HCT116 (cell line): Measurements from ENCODE around the gene FBN1. TPM values are rescaled to one million over a fixed set of nuclear protein-coding genes. Genes with fewer than 3 reads are reported as not detected.

Source experiments
- ATAC-seq: fragments of 200-7000 bp; cut with Tn5 transposase; 2 replicates; pipeline ENCODE4 v1.9.1; 2020; ENCODE audit warnings: mild to moderate bottlenecking, moderate library complexity
- BruUV-seq: library from RNA; stranded (reverse); fragments of 400-500 nt; replicated peaks from 2 replicates; lab custom pipeline; 2021; lab: Mats Ljungman, UMichigan
- CTCF ChIA-PET: fragments of 300-600 bp; sonication (Branson Sonifier 250); formaldehyde crosslinking; loops from one replicate; lab custom pipeline; 2021; ENCODE audit warnings: antibody characterized with exemption; lab: Charles Lee
- POLR2A ChIA-PET: fragments of 300-600, 350-600 bp; sonication (Branson Sonifier 250); formaldehyde crosslinking; loops from one replicate; lab custom pipeline; 2021; ENCODE audit warnings: antibody characterized with exemption; lab: Charles Lee
- RAD21 ChIA-PET, 2 experiments: fragments of 300-600 bp; sonication (Branson Sonifier 250); formaldehyde crosslinking; loops; one replicate each; lab custom pipeline; 2023; ENCODE audit warnings: low total read pairs in 2 of 2; ENCODE audit not compliant: uncharacterized antibody in 2 of 2, unreplicated experiment in 2 of 2, low non-redundant PET in 1 of 2; lab: Charles Lee
- DNase-seq: peaks from one replicate; pipeline ENCODE4 v3.0.0-alpha.2; 2010; ENCODE audit warnings: low read depth, low spot score
- H2AFZ ChIP-seq: fragments of 200-600 bp; shearing (Covaris generic), sonication (generic); 2 replicates; pipeline ENCODE4 v1.6.1; 2017; ENCODE audit warnings: low read depth, mixed run types, mixed read lengths, antibody characterized with exemption, low read length; ENCODE audit not compliant: poor library complexity, severe bottlenecking
- H3K27ac ChIP-seq: 2 replicates; pipeline ENCODE4 v1.5.1; 2012; ENCODE audit warnings: low read depth, low read length
- H3K27me3 ChIP-seq: fragments of 200-600 bp; sonication (generic); 2 replicates; pipeline ENCODE4 v1.6.1; 2016; ENCODE audit warnings: mixed run types, low read length, mixed read lengths; ENCODE audit not compliant: insufficient read depth
- H3K36me3 ChIP-seq, 2 experiments: fragments of 200-500 bp in 1 of 2; fragments of 200-600 bp in 1 of 2; sonication (Bioruptor generic) in 1 of 2; sonication (generic) in 1 of 2; 2 replicates each; pipeline versions ENCODE4 v1.5.1 to v1.6.1; 2014 to 2016; ENCODE audit warnings: low read length in 2 of 2, inconsistent platforms in 1 of 2, mixed read lengths in 1 of 2, mixed run types in 1 of 2; ENCODE audit not compliant: insufficient read depth in 2 of 2, control insufficient read depth in 1 of 2
- H3K4me1 ChIP-seq, 2 experiments: fragments of 200-600 bp in 1 of 2; sonication (generic) in 1 of 2; 2 replicates each; pipeline versions ENCODE4 v1.5.1 to v1.6.1; 2012 to 2017; ENCODE audit warnings: low read length in 2 of 2, inconsistent platforms in 1 of 2, mild to moderate bottlenecking in 1 of 2, mixed read lengths in 1 of 2, mixed run types in 1 of 2, moderate library complexity in 1 of 2; ENCODE audit not compliant: insufficient read depth in 2 of 2, control insufficient read depth in 1 of 2
- H3K4me2 ChIP-seq: fragments of 200-600 bp; sonication (generic); 2 replicates; pipeline ENCODE4 v1.6.1; 2017; ENCODE audit warnings: mixed run types, low read length, mixed read lengths
- H3K4me3 ChIP-seq, 2 experiments: fragments of 200-600 bp in 1 of 2; sonication (generic) in 1 of 2; replicated peaks in 1 of 2; 2 replicates each; pipeline ENCODE4 v1.5.1; 2011 to 2016; ENCODE audit warnings: low read length in 2 of 2, control low read depth in 1 of 2, low read depth in 1 of 2, mild to moderate bottlenecking in 1 of 2, mixed read lengths in 1 of 2, mixed run types in 1 of 2
- H3K79me2 ChIP-seq: fragments of 200-600 bp; sonication (generic); 2 replicates; pipeline ENCODE4 v1.6.1; 2017; ENCODE audit warnings: mild to moderate bottlenecking, mixed run types, low read length, moderate library complexity, mixed read lengths; ENCODE audit not compliant: insufficient read depth
- H3K9ac ChIP-seq: fragments of 200-600 bp; sonication (generic); 2 replicates; pipeline ENCODE4 v1.6.1; 2016; ENCODE audit warnings: low read length, mixed read lengths
- H3K9me2 ChIP-seq: fragments of 200-600 bp; sonication (generic), shearing (Covaris generic); 2 replicates; pipeline ENCODE4 v1.6.1; 2017; ENCODE audit warnings: mixed run types, mild to moderate bottlenecking, moderate library complexity; ENCODE audit not compliant: insufficient read depth
- H3K9me3 ChIP-seq, 2 experiments: fragments of 200-500 bp in 1 of 2; fragments of 200-600 bp in 1 of 2; sonication (Bioruptor generic) in 1 of 2; sonication (generic) in 1 of 2; 2 replicates each; pipeline ENCODE4 v1.6.1; 2014 to 2017; ENCODE audit warnings: low read length in 2 of 2, mixed read lengths in 2 of 2, inconsistent platforms in 1 of 2, low read depth in 1 of 2, mild to moderate bottlenecking in 1 of 2, mixed run types in 1 of 2, moderate library complexity in 1 of 2; ENCODE audit not compliant: control insufficient read depth in 1 of 2, insufficient read depth in 1 of 2
- H4K20me1 ChIP-seq: fragments of 200-600 bp; sonication (generic), shearing (Covaris generic); 2 replicates; pipeline ENCODE4 v1.6.1; 2017; ENCODE audit warnings: mixed run types, mild to moderate bottlenecking, moderate library complexity; ENCODE audit not compliant: insufficient read depth
- EZH2phosphoT487 ChIP-seq: fragments of 200-600 bp; IDR thresholded peaks from 2 replicates; pipeline ENCODE4 v1.6.1; 2018; ENCODE audit warnings: antibody characterized with exemption, borderline replicate concordance
- POLR2AphosphoS5 ChIP-seq: IDR thresholded peaks from 2 replicates; pipeline ENCODE4 v1.6.1; 2011; ENCODE audit warnings: mild to moderate bottlenecking, low read depth, low read length, moderate library complexity
- RAD21 ChIP-seq: IDR thresholded peaks from 2 replicates; pipeline ENCODE4 v1.6.1; 2012; ENCODE audit warnings: low read depth, mild to moderate bottlenecking
- intact Hi-C: fragments of 100-400 bp; cut with micrococcal nuclease; formaldehyde crosslinking; loops from 2 replicates; pipeline ENCODE4 v1.10.0; 2022
- total RNA-seq: library from RNA; stranded (reverse); gene quantifications from one replicate; pipeline ENCODE4 v1.2.1, GENCODE V29; 2021; ENCODE audit not compliant: unreplicated experiment

Gene FBN1
- total RNA-seq, 1 experiment from 2014 or later: 1.7 TPM

GRCh38 chr15:48413304-48413703, 232.2 kb downstream of the FBN1 start:
- no peak overlapping the region for H3K4me3 ChIP-seq
- ChIA-PET CTCF (no interaction called here), POLR2A (no interaction called here), RAD21 (no interaction called here)
- TF ChIP-seq POLR2AphosphoS5 (no peak), EZH2phosphoT487 (no peak)
- no peaks in the 10 kb centered on the region for H3K9me2 ChIP-seq
- intact Hi-C loops: no loop called here
- no peaks in the 10 kb centered on the region for H3K36me3 ChIP-seq
- no peaks in the 10 kb centered on the region for H3K27me3 ChIP-seq
- no peak overlapping the region for H2AFZ ChIP-seq
- H3K9ac ChIP-seq: no peak overlapping the region
- H3K4me1 ChIP-seq: no peaks in the 10 kb centered on the region
- BruUV-seq: no TSS peak
- H4K20me1 ChIP-seq: no peaks in the 10 kb centered on the region
- no peak overlapping the region for H3K4me2 ChIP-seq
- no peaks in the 10 kb centered on the region for H3K9me3 ChIP-seq
- no peak overlapping the region for H3K27ac ChIP-seq
- DNase-seq (no peak), ATAC-seq (no peak)
- no peaks in the 10 kb centered on the region for H3K79me2 ChIP-seq

- H4K20me1 ChIP-seq: no peaks in the 10 kb centered on the region
- no peak for TF ChIP-seq RAD21
- TF ChIP-seq, all 23 proteins: peak for 0
- POLR2A ChIA-PET: no interaction called here
- DNase-seq (no peak), ATAC-seq (no peak)
- no peaks in the 10 kb centered on the region for H3K9me2 ChIP-seq
- no peak overlapping the region for H2AFZ ChIP-seq
- RAD21 ChIA-PET: no interaction called here
- BruUV-seq: no TSS peak
- no peak overlapping the region for H3K4me3 ChIP-seq
- no peak overlapping the region for H3K27ac ChIP-seq
- H3K4me2 ChIP-seq: no peak overlapping the region
- intact Hi-C loops: no loop called here
- H3K79me2 ChIP-seq: no peaks in the 10 kb centered on the region
- no peak overlapping the region for H3K9ac ChIP-seq
- CTCF ChIA-PET: no interaction called here
- no peaks in the 10 kb centered on the region for H3K9me3 ChIP-seq
- no peaks in the 10 kb centered on the region for H3K4me1 ChIP-seq
- H3K36me3 ChIP-seq: no peaks in the 10 kb centered on the region
- no peaks in the 10 kb centered on the region for H3K27me3 ChIP-seq
These were observed 233.4 kb downstream of the FBN1 start for GRCh38 chr15:48411971-48412591.
